CD1c-positive myeloid dendritic cell (primary cell): ENCODE results near the gene LLCFC1.

ENCODE experiments used
- DNase-seq: peaks from one replicate; pipeline ENCODE4 v3.0.0-alpha.2; 2016; ENCODE audit errors: extremely low spot score

LLCFC1 gene

GRCh38 chr7:142910031-142910433 lies 29.3 kb upstream of the LLCFC1 start:
- peak; percentile 17 for DNase-seq

- peak; percentile 21 for DNase-seq
Observed at GRCh38 chr7:142910481-142910880, 28.8 kb upstream of the LLCFC1 start.

- DNase-seq: no peak
Observed at GRCh38 chr7:142913051-142913450, 26.2 kb upstream of the LLCFC1 start.

GRCh38 chr7:142913566-142913965 lies 25.7 kb upstream of the LLCFC1 start:
- DNase-seq: no peak

- no peak for DNase-seq
Observed at GRCh38 chr7:142914121-142914520, 25.2 kb upstream of the LLCFC1 start.

GRCh38 chr7:142915315-142915714 lies 24.0 kb upstream of the LLCFC1 start:
- DNase-seq: no peak

GRCh38 chr7:142916508-142916907 lies 22.8 kb upstream of the LLCFC1 start:
- no peak for DNase-seq

GRCh38 chr7:142917447-142917846 lies 21.8 kb upstream of the LLCFC1 start:
- DNase-seq: no peak

GRCh38 chr7:142918901-142919300 lies 20.4 kb upstream of the LLCFC1 start:
- DNase-seq: no peak

GRCh38 chr7:142919656-142920055 lies 19.6 kb upstream of the LLCFC1 start:
- DNase-seq: no peak

- DNase-seq: no peak
Observed at GRCh38 chr7:142923391-142923790, 15.9 kb upstream of the LLCFC1 start.

- DNase-seq: no peak
Observed at GRCh38 chr7:142925413-142925812, 13.9 kb upstream of the LLCFC1 start.

GRCh38 chr7:142927085-142927745 lies 12.1 kb upstream of the LLCFC1 start:
- peak; percentile 88 for DNase-seq

GRCh38 chr7:142927949-142928348 lies 11.3 kb upstream of the LLCFC1 start:
- DNase-seq: no peak

- DNase-seq: no peak
Observed at GRCh38 chr7:142930126-142930730, 9.1 kb upstream of the LLCFC1 start.

GRCh38 chr7:142932386-142933091 lies 6.7 kb upstream of the LLCFC1 start:
- DNase-seq: no peak

- DNase-seq: no peak
Observed at GRCh38 chr7:142933092-142933475, 6.2 kb upstream of the LLCFC1 start.

- no peak for DNase-seq
Observed at GRCh38 chr7:142933624-142934023, 5.7 kb upstream of the LLCFC1 start, which contains the start of gene TRPV5. TSS of gene TRPV5 (minus strand) at chr7:142933746. CDS start at chr7:142933459, 287 bp downstream.

- no peak for DNase-seq
Observed at GRCh38 chr7:142934056-142934455, 5.2 kb upstream of the LLCFC1 start.

- no peak for DNase-seq
Observed at GRCh38 chr7:142935941-142936565, 3.2 kb upstream of the LLCFC1 start.

- DNase-seq: no peak
Observed at GRCh38 chr7:142938611-142939010, 673 bp upstream of the LLCFC1 start.

GRCh38 chr7:142940966-142941535 lies 1.8 kb downstream of the LLCFC1 start:
- no peak for DNase-seq
